Naive thymus-derived CD4-positive, alpha-beta T cell (primary cell): ENCODE data around the gene FBXO28. TPM values are rescaled to one million over a fixed set of nuclear protein-coding genes. Genes with fewer than 3 reads are reported as not detected.

Experiments used
- ATAC-seq: fragments of 150-1000 bp; cut with Tn5 transposase; 2 replicates; pipeline ENCODE4 v1.10.0; 2021; ENCODE audit warnings: mild to moderate bottlenecking, moderate library complexity
- CTCF ChIA-PET: fragments of 350-600 bp; sonication (Branson Sonifier 250); formaldehyde crosslinking; loops from one replicate; lab custom pipeline; 2021; ENCODE audit warnings: antibody characterized with exemption; lab: Charles Lee
- POLR2A ChIA-PET: fragments of 350-600 bp; sonication (Branson Sonifier 250); formaldehyde crosslinking; loops from one replicate; lab custom pipeline; 2021; ENCODE audit warnings: antibody characterized with exemption, inconsistent platforms; lab: Charles Lee
- DNase-seq, 9 donors: peaks; one replicate each; pipeline versions ENCODE4 v3.0.0 to v3.0.0-alpha.2; 2020 to 2022; ENCODE audit warnings: mixed read lengths in 1 of 9
- H3K27ac ChIP-seq: one replicate; pipeline ENCODE4 v1.7.0; 2013; ENCODE audit warnings: mild to moderate bottlenecking, low read depth, low read length, moderate library complexity
- H3K27me3 ChIP-seq, 2 donors: one replicate each; pipeline ENCODE4 v1.7.0; 2013; ENCODE audit warnings: low read length in 2 of 2, mild to moderate bottlenecking in 2 of 2, moderate library complexity in 2 of 2; ENCODE audit not compliant: control insufficient read depth in 2 of 2, insufficient read depth in 2 of 2
- H3K36me3 ChIP-seq, 3 experiments: 1 replicate in 2 of 3; 2 replicates in 1 of 3; pipeline ENCODE4 v1.7.0; 2013; ENCODE audit warnings: low read length in 3 of 3, mild to moderate bottlenecking in 3 of 3, moderate library complexity in 1 of 3; ENCODE audit not compliant: insufficient read depth in 3 of 3, control insufficient read depth in 2 of 3
- H3K4me1 ChIP-seq, 2 donors: one replicate each; pipeline ENCODE4 v1.7.0; 2013; ENCODE audit warnings: low read length in 2 of 2, mild to moderate bottlenecking in 2 of 2, moderate library complexity in 1 of 2; ENCODE audit not compliant: control insufficient read depth in 2 of 2, insufficient read depth in 2 of 2
- H3K4me3 ChIP-seq: 2 replicates; pipeline ENCODE4 v1.7.0; 2013; ENCODE audit warnings: mild to moderate bottlenecking, low read length
- H3K9me3 ChIP-seq, 3 experiments: 1 replicate in 2 of 3; 2 replicates in 1 of 3; pipeline ENCODE4 v1.7.0; 2013; ENCODE audit warnings: low read length in 3 of 3; ENCODE audit not compliant: control insufficient read depth in 2 of 3
- H3K27ac Mint-ChIP-seq, 9 donors: one replicate each; pipeline ENCODE4 v1.8.0; 2020 to 2022; ENCODE audit warnings: mixed read lengths in 9 of 9, mild to moderate bottlenecking in 8 of 9, moderate library complexity in 5 of 9, inconsistent platforms in 2 of 9
- H3K27me3 Mint-ChIP-seq, 5 donors: one replicate each; pipeline ENCODE4 v1.8.0; 2021 to 2022; ENCODE audit warnings: mixed read lengths in 5 of 5, mild to moderate bottlenecking in 1 of 5
- H3K36me3 Mint-ChIP-seq, 5 donors: one replicate each; pipeline ENCODE4 v1.8.0; 2020 to 2022; ENCODE audit warnings: mixed read lengths in 5 of 5, mild to moderate bottlenecking in 3 of 5, inconsistent platforms in 1 of 5
- H3K4me1 Mint-ChIP-seq, 7 donors: one replicate each; pipeline ENCODE4 v1.8.0; 2020 to 2022; ENCODE audit warnings: mixed read lengths in 7 of 7, mild to moderate bottlenecking in 3 of 7, inconsistent platforms in 1 of 7
- H3K4me3 Mint-ChIP-seq, 10 donors: one replicate each; pipeline ENCODE4 v1.8.0; 2020 to 2022; ENCODE audit warnings: mild to moderate bottlenecking in 10 of 10, mixed read lengths in 10 of 10, moderate library complexity in 6 of 10, inconsistent platforms in 2 of 10
- H3K9me3 Mint-ChIP-seq, 11 donors: one replicate each; pipeline ENCODE4 v1.8.0; 2020 to 2022; ENCODE audit warnings: mixed read lengths in 11 of 11, mild to moderate bottlenecking in 4 of 11, inconsistent platforms in 1 of 11, moderate library complexity in 1 of 11
- intact Hi-C, 2 donors: fragments of 100-400 bp; cut with micrococcal nuclease; formaldehyde crosslinking; loops; one replicate each; pipeline ENCODE4 v1.15.1; 2023
- polyA plus RNA-seq, 2 donors: library from polyadenylated mRNA; unstranded; fragments of 300-500 nt; fragmentation: Illumina TruSeq; gene quantifications; one replicate each; pipeline ENCODE4 v1.2.3, GENCODE V29; 2021
- total RNA-seq, 6 experiments: library from RNA in 5 of 6; stranded (reverse) in 5 of 6; gene quantifications; 1 replicate in 5 of 6; 2 replicates in 1 of 6; pipeline ENCODE4 v1.2.3 and lab custom pipeline; 2021 to 2026

The FBXO28 gene
- total and polyA plus RNA-seq, 7 experiments from 2014 or later: 15.1 to 37.8 (median 26.2) TPM

DNA sequence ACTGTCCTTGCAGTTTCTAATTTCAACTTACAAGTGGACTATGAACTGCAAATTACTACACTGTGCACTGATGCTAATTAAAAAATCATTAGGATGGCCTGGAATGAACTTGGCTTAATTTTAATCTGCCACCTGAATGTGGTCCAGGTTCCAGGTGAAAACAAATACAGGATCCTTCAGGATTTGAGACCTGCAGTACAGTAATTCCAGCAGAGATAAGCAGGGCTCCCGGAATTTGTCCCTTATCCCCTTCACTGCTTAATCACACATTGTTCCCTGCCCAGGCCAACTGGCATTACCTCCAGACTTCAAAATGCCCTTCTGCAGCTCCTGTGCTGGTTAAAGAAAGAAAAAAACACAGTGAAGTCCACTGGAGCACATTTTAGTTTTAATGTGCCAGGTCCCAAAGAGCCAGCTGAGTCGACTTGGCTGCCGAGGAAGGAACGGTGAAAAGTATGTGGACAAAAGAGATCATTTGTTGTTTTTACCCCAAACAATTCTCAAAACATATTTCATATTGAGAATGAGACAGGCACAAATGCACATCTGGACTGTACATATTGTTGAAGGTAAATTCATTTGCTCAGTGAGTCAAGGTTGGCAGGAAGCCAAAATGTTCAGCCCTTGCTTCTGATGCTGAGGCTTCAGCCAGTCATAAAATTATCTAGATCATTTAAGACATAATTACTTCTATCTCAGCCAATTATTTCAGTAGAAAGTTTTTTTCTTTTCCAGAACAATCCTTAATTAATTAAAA is 97.5 kb downstream of the FBXO28 start:
- no peak for DNase-seq
- CTCF ChIA-PET: no interaction called here
- H3K4me1 ChIP-seq: no peaks in the 10 kb centered on the region
- no peaks in the 10 kb centered on the region for H3K9me3 Mint-ChIP-seq
- H3K27ac Mint-ChIP-seq: peak overlapping the region in 1 of 9 donors; percentile 21
- no peak overlapping the region for H3K4me3 ChIP-seq
- no peaks in the 10 kb centered on the region for H3K27me3 Mint-ChIP-seq
- POLR2A ChIA-PET: interaction anchor here (0.7 kb wide), 1 partner anchor 64 kb away, joined by 4 read pairs; no protein-coding TSS in a partner anchor
- no peak overlapping the region for H3K4me3 Mint-ChIP-seq
- H3K36me3 Mint-ChIP-seq: no peaks in the 10 kb centered on the region
- H3K27ac ChIP-seq: no peak overlapping the region
- no peaks in the 10 kb centered on the region for H3K27me3 ChIP-seq
- intact Hi-C loops: no loop called here
- H3K9me3 ChIP-seq: no peaks in the 10 kb centered on the region
- H3K4me1 Mint-ChIP-seq: no peaks in the 10 kb centered on the region
- ATAC-seq: no peak
- H3K36me3 ChIP-seq: no peaks in the 10 kb centered on the region

Other genes with a start within 250 kb of the FBXO28 start
- 10 to 100 TPM; 35.4 to 86.0 (median 38.3) TPM for gene DEGS1, start 69.1 kb downstream of the FBXO28 start, total RNA-seq
- 10 to 100 TPM; 63.2 to 79.6 TPM for gene DEGS1, start 69.1 kb downstream of the FBXO28 start, polyA plus RNA-seq
- gene NVL, start 216.1 kb downstream of the FBXO28 start, total RNA-seq: 10 to 100 TPM; 23.9 to 48.6 (median 44.7) TPM
- gene NVL, start 216.1 kb downstream of the FBXO28 start, polyA plus RNA-seq: 10 to 100 TPM; 16.1 to 17.7 TPM
- 10 to 100 TPM; 28.1 to 42.0 (median 39.8) TPM for gene CNIH4, start 242.8 kb downstream of the FBXO28 start, total RNA-seq
- 10 to 100 TPM; 29.6 to 44.8 TPM for gene CNIH4, start 242.8 kb downstream of the FBXO28 start, polyA plus RNA-seq